Adrenal gland (tissue), 5 donors: ENCODE data around the gene ZNF615.
"Not testable (repeated sequence)": the region's sequence is repeated elsewhere in the genome, so short reads cannot be mapped to it uniquely, and the experiment has no call there.

Experiments used
- CTCF ChIP-seq, 6 experiments: fragments of 450-650 bp in 4 of 6; fragments of 200-600 bp in 2 of 6; sonication (generic) in 1 of 6; IDR thresholded peaks; 1 replicate in 5 of 6; 2 replicates in 1 of 6; pipeline versions ENCODE4 v1.5.1 to v1.8.0; 2016 to 2021; ENCODE audit warnings: antibody characterized with exemption in 6 of 6, mild to moderate bottlenecking in 2 of 6, moderate library complexity in 1 of 6
- POLR2A ChIP-seq, 2 donors: fragments of 450-650 bp; IDR thresholded peaks; one replicate each; pipeline ENCODE4 v1.6.1; 2017; ENCODE audit warnings: antibody characterized with exemption in 2 of 2, mild to moderate bottlenecking in 2 of 2, moderate library complexity in 1 of 2
- donor health status: DM: no; HTN: no; CAD: no.

DNA sequence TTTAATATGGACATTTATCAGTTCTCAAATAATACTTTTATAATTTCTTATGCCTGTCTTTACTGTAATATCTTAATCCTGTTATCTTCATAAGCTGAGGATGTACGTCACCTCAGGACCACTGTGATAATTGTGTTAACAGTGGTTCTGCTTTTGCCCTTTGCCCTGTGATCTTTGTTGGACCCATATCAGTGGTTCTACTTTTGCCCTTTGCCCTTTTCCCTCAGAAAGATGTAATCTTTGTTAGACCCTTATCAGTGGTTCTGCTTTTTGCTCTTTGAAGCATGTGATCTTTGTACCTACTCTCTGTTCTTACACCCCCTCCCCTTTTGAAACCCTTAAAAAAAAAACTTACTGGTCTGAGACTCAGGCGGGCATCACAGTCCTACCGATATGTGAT is 48.5 kb upstream of the ZNF615 start:
- not testable (repeated sequence) for TF ChIP-seq CTCF, POLR2A (IDR thresholded peaks at IDR 0.05)
